Liver (tissue), 9 donors: ENCODE measurements around the gene WRAP73. TPM values are rescaled to one million over a fixed set of nuclear protein-coding genes. Genes with fewer than 3 reads are reported as not detected.

Experiments used
- DNase-seq: peaks from one replicate; pipeline ENCODE4 v3.0.0-alpha.2; 2017; ENCODE audit warnings: low spot score
- H3K27ac ChIP-seq, 2 donors: one replicate each; pipeline ENCODE4 v1.7.0; 2013; ENCODE audit warnings: inconsistent platforms in 2 of 2, low read length in 2 of 2, control low read depth in 1 of 2, low read depth in 1 of 2, mild to moderate bottlenecking in 1 of 2
- H3K27me3 ChIP-seq, 4 donors: one replicate each; pipeline versions ENCODE4 v1.6.1 to v1.7.0; 2013; ENCODE audit warnings: low read length in 3 of 4, inconsistent platforms in 1 of 4, mild to moderate bottlenecking in 1 of 4, moderate library complexity in 1 of 4; ENCODE audit not compliant: control insufficient read depth in 4 of 4, insufficient read depth in 4 of 4
- H3K36me3 ChIP-seq, 4 donors: one replicate each; pipeline versions ENCODE4 v1.6.1 to v1.7.0; 2013; ENCODE audit warnings: low read length in 3 of 4, mild to moderate bottlenecking in 3 of 4, low read depth in 1 of 4, moderate library complexity in 1 of 4; ENCODE audit not compliant: control insufficient read depth in 4 of 4, insufficient read depth in 3 of 4
- H3K4me1 ChIP-seq, 4 donors: one replicate each; pipeline versions ENCODE4 v1.6.1 to v1.7.0; 2013; ENCODE audit warnings: low read length in 3 of 4, mild to moderate bottlenecking in 3 of 4, moderate library complexity in 1 of 4; ENCODE audit not compliant: control insufficient read depth in 4 of 4, insufficient read depth in 4 of 4
- H3K4me3 ChIP-seq, 3 donors: one replicate each; pipeline versions ENCODE4 v1.6.1 to v1.7.0; 2013; ENCODE audit warnings: low read length in 3 of 3, control low read depth in 1 of 3, low read depth in 1 of 3, mild to moderate bottlenecking in 1 of 3
- H3K9ac ChIP-seq, 2 donors: one replicate each; pipeline ENCODE4 v1.7.0; 2013; ENCODE audit warnings: low read length in 2 of 2, mild to moderate bottlenecking in 2 of 2, moderate library complexity in 2 of 2, control low read depth in 1 of 2, low read depth in 1 of 2
- H3K9me3 ChIP-seq, 4 donors: one replicate each; pipeline versions ENCODE4 v1.6.1 to v1.7.0; 2013; ENCODE audit warnings: low read length in 3 of 4; ENCODE audit not compliant: control insufficient read depth in 4 of 4
- EGR1 ChIP-seq, 2 donors: IDR thresholded peaks; 2 replicates each; pipeline ENCODE4 v1.6.1; 2016 to 2018; ENCODE audit warnings: antibody characterized with exemption in 2 of 2, low read depth in 2 of 2
- FOXA1 ChIP-seq: IDR thresholded peaks from 2 replicates; pipeline ENCODE4 v1.6.1; 2016; ENCODE audit warnings: antibody characterized with exemption
- FOXA2 ChIP-seq: IDR thresholded peaks from 2 replicates; pipeline ENCODE4 v1.6.1; 2016; ENCODE audit warnings: antibody characterized with exemption
- GABPA ChIP-seq, 2 donors: IDR thresholded peaks in 1 of 2; conservative IDR thresholded peaks in 1 of 2; 2 replicates each; pipeline ENCODE4 v1.6.1; 2016; ENCODE audit warnings: antibody characterized with exemption in 2 of 2, mild to moderate bottlenecking in 1 of 2, moderate library complexity in 1 of 2
- HNF4G ChIP-seq: IDR thresholded peaks from 2 replicates; pipeline ENCODE4 v1.6.1; 2016; ENCODE audit warnings: antibody characterized with exemption
- JUND ChIP-seq, 2 donors: IDR thresholded peaks; 2 replicates each; pipeline ENCODE4 v1.6.1; 2016; ENCODE audit warnings: antibody characterized with exemption in 2 of 2
- RAD21 ChIP-seq, 2 donors: IDR thresholded peaks; 2 replicates each; pipeline ENCODE4 v1.6.1; 2016; ENCODE audit warnings: antibody characterized with exemption in 2 of 2, mild to moderate bottlenecking in 2 of 2
- RXRA ChIP-seq, 2 donors: IDR thresholded peaks; 2 replicates each; pipeline ENCODE4 v1.6.1; 2017 to 2018; ENCODE audit warnings: antibody characterized with exemption in 2 of 2, mild to moderate bottlenecking in 1 of 2
- TAF1 ChIP-seq: conservative IDR thresholded peaks from 2 replicates; pipeline ENCODE4 v1.6.1; 2016; ENCODE audit warnings: antibody characterized with exemption, mild to moderate bottlenecking
- YY1 ChIP-seq: IDR thresholded peaks from 2 replicates; pipeline ENCODE4 v1.6.1; 2016; ENCODE audit warnings: antibody characterized with exemption, mild to moderate bottlenecking
- WGBS: extraction: QIAGEN DNeasy Blood & Tissue Kit; methylation state at CpG from one replicate; pipeline ENCODE4 v1.1.7; 2013; 5-methylcytosine and 5-hydroxymethylcytosine counted together
- polyA plus RNA-seq, 2 donors: library from polyadenylated mRNA; stranded (reverse) in 1 of 2; unstranded in 1 of 2; fragments of 200-250 nt in 1 of 2; fragments of >200 nt in 1 of 2; fragmentation: Nextera tagmentation in 1 of 2; extraction: Ambion mirVana in 1 of 2; gene quantifications; one replicate each; pipeline versions ENCODE4 v1.2.1 to v1.2.3, GENCODE V29; 2013 to 2015
- total RNA-seq, 2 donors: library from RNA; depleted of rRNA; stranded (reverse); fragments of >200 nt; gene quantifications; one replicate each; pipeline ENCODE4 v1.2.3, GENCODE V29; 2014
- TF ChIP-seq, protein P1 (sequence below): IDR thresholded peaks from 2 replicates; pipeline ENCODE4 v1.6.1; 2016; ENCODE audit warnings: antibody characterized with exemption
- TF ChIP-seq, protein P2 (sequence below): IDR thresholded peaks from 2 replicates; pipeline ENCODE4 v1.6.1; 2016; ENCODE audit warnings: antibody characterized with exemption
- TF ChIP-seq, protein P3 (sequence below): IDR thresholded peaks from 2 replicates; pipeline ENCODE4 v1.6.1; 2016; ENCODE audit warnings: antibody characterized with exemption, mild to moderate bottlenecking
- donor health status: healthy.
- donor health status: healthy.
- donor health status: healthy.
- donor health status: healthy.
- donor health status: healthy.

WRAP73 gene
- total and polyA plus RNA-seq, 4 donors, result 7.6 to 14.6 (median 10.0) TPM

DNA sequence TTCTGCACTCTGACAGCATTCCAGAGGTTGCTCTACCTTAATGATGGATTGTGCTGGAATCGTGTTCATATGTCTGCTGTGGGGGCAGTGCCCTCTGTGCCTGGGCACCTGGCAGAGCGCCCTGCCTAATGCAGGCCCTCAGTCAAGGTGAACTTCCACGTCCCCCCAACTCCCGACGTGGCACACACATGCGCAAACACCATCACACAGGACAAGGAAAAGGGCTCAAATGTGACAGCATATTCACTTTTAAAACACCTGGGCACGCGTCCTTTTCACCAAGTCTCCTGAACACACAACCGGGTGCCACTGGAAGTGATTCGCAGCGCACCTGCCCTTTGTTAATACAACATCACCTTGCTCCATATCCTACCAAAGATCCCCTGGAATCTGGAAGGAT, 13.4 kb downstream of the WRAP73 start:
- no peak overlapping the region for H3K27ac ChIP-seq
- H3K9me3 ChIP-seq, result no peaks in the 10 kb centered on the region
- DNase-seq, result no peak
- H3K4me1 ChIP-seq, result no peaks in the 10 kb centered on the region
- TF ChIP-seq EGR1 (IDR thresholded peaks at IDR 0.05; ENCODE audit: low read depth in 2 of 2) (no peak), YY1 (no peak), RAD21 (IDR thresholded peaks at IDR 0.05) (no peak), GABPA (IDR thresholded peaks at IDR 0.05 in 1 of 2, conservative IDR thresholded peaks at IDR 0.05 in 1 of 2) (no peak), FOXA2 (no peak), FOXA1 (no peak), RXRA (IDR thresholded peaks at IDR 0.05) (no peak), TAF1 (no peak)
- TF ChIP-seq, protein P1, sequence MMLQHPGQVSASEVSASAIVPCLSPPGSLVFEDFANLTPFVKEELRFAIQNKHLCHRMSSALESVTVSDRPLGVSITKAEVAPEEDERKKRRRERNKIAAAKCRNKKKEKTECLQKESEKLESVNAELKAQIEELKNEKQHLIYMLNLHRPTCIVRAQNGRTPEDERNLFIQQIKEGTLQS, result no peak
- no peak overlapping the region for H3K9ac ChIP-seq
- WGBS, result 92% methylated on average over 11 of the region's 11 CpGs
- peaks cover 12 to 63% (median 36%) of the 10 kb centered on the region in 4 donors for H3K36me3 ChIP-seq
- no peak overlapping the region for H3K4me3 ChIP-seq
- no peaks in the 10 kb centered on the region for H3K27me3 ChIP-seq

DNA sequence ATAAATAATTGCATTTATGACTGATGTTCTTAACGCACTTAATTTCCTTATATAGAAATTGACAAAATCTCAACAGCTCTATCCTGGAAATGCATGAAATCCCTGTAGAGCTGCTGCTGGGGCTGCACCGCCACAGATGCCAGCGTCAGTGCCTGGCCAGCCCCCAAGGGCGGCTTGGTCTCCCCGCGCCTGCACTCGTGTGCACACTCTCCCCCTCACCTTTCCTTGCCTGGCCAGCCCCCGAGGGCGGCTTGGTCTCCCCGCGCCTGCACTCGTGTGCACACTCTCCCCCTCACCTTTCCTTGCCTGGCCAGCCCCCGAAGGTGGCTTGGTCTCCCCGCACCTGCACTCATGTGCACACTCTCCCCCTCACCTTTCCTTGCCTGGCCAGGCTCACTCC, 13.8 kb downstream of the WRAP73 start:
- no peak for DNase-seq
- H3K4me3 ChIP-seq, result no peak overlapping the region
- H3K4me1 ChIP-seq, result no peaks in the 10 kb centered on the region
- WGBS, result 97% methylated on average over 14 of the region's 14 CpGs
- H3K9ac ChIP-seq, result no peak overlapping the region
- H3K36me3 ChIP-seq, result peaks cover 17 to 60% (median 35%) of the 10 kb centered on the region in 4 donors
- no peak overlapping the region for H3K27ac ChIP-seq
- TF ChIP-seq FOXA1 (no peak), JUND (IDR thresholded peaks at IDR 0.05) (no peak), RXRA (IDR thresholded peaks at IDR 0.05) (no peak), HNF4G (no peak)
- TF ChIP-seq, protein P2, sequence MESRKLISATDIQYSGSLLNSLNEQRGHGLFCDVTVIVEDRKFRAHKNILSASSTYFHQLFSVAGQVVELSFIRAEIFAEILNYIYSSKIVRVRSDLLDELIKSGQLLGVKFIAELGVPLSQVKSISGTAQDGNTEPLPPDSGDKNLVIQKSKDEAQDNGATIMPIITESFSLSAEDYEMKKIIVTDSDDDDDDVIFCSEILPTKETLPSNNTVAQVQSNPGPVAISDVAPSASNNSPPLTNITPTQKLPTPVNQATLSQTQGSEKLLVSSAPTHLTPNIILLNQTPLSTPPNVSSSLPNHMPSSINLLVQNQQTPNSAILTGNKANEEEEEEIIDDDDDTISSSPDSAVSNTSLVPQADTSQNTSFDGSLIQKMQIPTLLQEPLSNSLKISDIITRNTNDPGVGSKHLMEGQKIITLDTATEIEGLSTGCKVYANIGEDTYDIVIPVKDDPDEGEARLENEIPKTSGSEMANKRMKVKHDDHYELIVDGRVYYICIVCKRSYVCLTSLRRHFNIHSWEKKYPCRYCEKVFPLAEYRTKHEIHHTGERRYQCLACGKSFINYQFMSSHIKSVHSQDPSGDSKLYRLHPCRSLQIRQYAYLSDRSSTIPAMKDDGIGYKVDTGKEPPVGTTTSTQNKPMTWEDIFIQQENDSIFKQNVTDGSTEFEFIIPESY, result no peak
- TF ChIP-seq, protein P3, sequence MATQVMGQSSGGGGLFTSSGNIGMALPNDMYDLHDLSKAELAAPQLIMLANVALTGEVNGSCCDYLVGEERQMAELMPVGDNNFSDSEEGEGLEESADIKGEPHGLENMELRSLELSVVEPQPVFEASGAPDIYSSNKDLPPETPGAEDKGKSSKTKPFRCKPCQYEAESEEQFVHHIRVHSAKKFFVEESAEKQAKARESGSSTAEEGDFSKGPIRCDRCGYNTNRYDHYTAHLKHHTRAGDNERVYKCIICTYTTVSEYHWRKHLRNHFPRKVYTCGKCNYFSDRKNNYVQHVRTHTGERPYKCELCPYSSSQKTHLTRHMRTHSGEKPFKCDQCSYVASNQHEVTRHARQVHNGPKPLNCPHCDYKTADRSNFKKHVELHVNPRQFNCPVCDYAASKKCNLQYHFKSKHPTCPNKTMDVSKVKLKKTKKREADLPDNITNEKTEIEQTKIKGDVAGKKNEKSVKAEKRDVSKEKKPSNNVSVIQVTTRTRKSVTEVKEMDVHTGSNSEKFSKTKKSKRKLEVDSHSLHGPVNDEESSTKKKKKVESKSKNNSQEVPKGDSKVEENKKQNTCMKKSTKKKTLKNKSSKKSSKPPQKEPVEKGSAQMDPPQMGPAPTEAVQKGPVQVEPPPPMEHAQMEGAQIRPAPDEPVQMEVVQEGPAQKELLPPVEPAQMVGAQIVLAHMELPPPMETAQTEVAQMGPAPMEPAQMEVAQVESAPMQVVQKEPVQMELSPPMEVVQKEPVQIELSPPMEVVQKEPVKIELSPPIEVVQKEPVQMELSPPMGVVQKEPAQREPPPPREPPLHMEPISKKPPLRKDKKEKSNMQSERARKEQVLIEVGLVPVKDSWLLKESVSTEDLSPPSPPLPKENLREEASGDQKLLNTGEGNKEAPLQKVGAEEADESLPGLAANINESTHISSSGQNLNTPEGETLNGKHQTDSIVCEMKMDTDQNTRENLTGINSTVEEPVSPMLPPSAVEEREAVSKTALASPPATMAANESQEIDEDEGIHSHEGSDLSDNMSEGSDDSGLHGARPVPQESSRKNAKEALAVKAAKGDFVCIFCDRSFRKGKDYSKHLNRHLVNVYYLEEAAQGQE, result no peak
- no peaks in the 10 kb centered on the region for H3K27me3 ChIP-seq
- H3K9me3 ChIP-seq, result no peaks in the 10 kb centered on the region
